Stimulated activated CD8-positive, alpha-beta memory T cell treated with anti-CD3 and anti-CD28 coated beads, Interleukin-7, amount 100 ng/mL, for 48 hours (primary cell): Measurements from ENCODE around the gene GALT.
A peak's percentile ranks its signal among the peaks of the same experiment; 100 is the strongest.
"Not testable (repeated sequence)": the region's sequence is repeated elsewhere in the genome, so short reads cannot be mapped to it uniquely, and the experiment has no call there.

Experiments used
- DNase-seq, 2 donors: peaks; one replicate each; pipeline ENCODE4 v3.0.0-alpha.2; 2020; ENCODE audit warnings: low read depth in 1 of 2; ENCODE audit errors: extremely low read depth in 1 of 2

Gene GALT

GRCh38 chr9:34625186-34625486 is 21.3 kb upstream of the GALT start:
- DNase-seq = no peak

GRCh38 chr9:34627716-34628655 is 18.5 kb upstream of the GALT start:
- DNase-seq = no peak

- DNase-seq = no peak
These were observed 17.6 kb upstream of the GALT start, which contains the start of gene ARID3C for GRCh38 chr9:34628656-34629490. ARID3C (minus strand) TSS chr9:34629066; CDS start chr9:34628014, 1,052 bp downstream.

GRCh38 chr9:34629491-34629808 is 17.0 kb upstream of the GALT start:
- DNase-seq = no peak

- no peak for DNase-seq
These were observed 15.9 kb upstream of the GALT start for GRCh38 chr9:34630402-34631154.

GRCh38 chr9:34633166-34633565 is 13.3 kb upstream of the GALT start:
- no peak for DNase-seq

GRCh38 chr9:34633851-34634550 is 12.5 kb upstream of the GALT start:
- DNase-seq = peak in 1 of 2 donors; percentile 48

GRCh38 chr9:34634551-34635248 is 11.8 kb upstream of the GALT start:
- no peak for DNase-seq

- no peak for DNase-seq
These were observed 10.9 kb upstream of the GALT start for GRCh38 chr9:34635556-34635955.

- DNase-seq = no peak
These were observed 9.6 kb upstream of the GALT start for GRCh38 chr9:34636791-34637355.

- peak; percentile 86 to 88 for DNase-seq
These were observed 8.9 kb upstream of the GALT start, which contains the start of gene SIGMAR1 for GRCh38 chr9:34637356-34638137. SIGMAR1 (minus strand) TSS chr9:34637787; CDS start chr9:34637697, 90 bp downstream.

GRCh38 chr9:34638138-34638445 is 8.4 kb upstream of the GALT start:
- no peak for DNase-seq

GRCh38 chr9:34639322-34639721 is 7.2 kb upstream of the GALT start:
- not testable (repeated sequence) for DNase-seq

- no peak for DNase-seq
These were observed 3.8 kb upstream of the GALT start for GRCh38 chr9:34642679-34643078.

- DNase-seq = no peak
These were observed 1.6 kb upstream of the GALT start for GRCh38 chr9:34644766-34645314.

- no peak for DNase-seq
These were observed 569 bp downstream of the GALT start for GRCh38 chr9:34647084-34647403.

GRCh38 chr9:34647651-34648050 is 1.2 kb downstream of the GALT start:
- no peak for DNase-seq

- DNase-seq = no peak
These were observed 2.2 kb downstream of the GALT start for GRCh38 chr9:34648673-34649072.

GRCh38 chr9:34650816-34651215 is 4.3 kb downstream of the GALT start:
- DNase-seq = no peak
